Endothelial cell (in vitro differentiated cells): ENCODE data around the gene SCN1A. TPM values are rescaled to one million over a fixed set of nuclear protein-coding genes. Genes with fewer than 3 reads are reported as not detected.
A peak's percentile ranks its signal among the peaks of the same experiment; 100 is the strongest.

Experiments
- DNase-seq: peaks from one replicate; pipeline ENCODE4 v3.0.0; 2021; ENCODE audit warnings: low spot score
- H3K27ac Mint-ChIP-seq: one replicate; pipeline ENCODE4 v1.8.0; 2021; ENCODE audit warnings: mixed read lengths, inconsistent platforms; ENCODE audit not compliant: unreplicated experiment
- H3K27me3 Mint-ChIP-seq: one replicate; pipeline ENCODE4 v1.8.0; 2021; ENCODE audit warnings: mild to moderate bottlenecking, moderate library complexity, mixed read lengths, inconsistent platforms; ENCODE audit not compliant: unreplicated experiment
- H3K36me3 Mint-ChIP-seq: one replicate; pipeline ENCODE4 v1.8.0; 2021; ENCODE audit warnings: mild to moderate bottlenecking, low read depth, mixed read lengths, inconsistent platforms; ENCODE audit not compliant: unreplicated experiment
- H3K4me1 Mint-ChIP-seq: one replicate; pipeline ENCODE4 v1.8.0; 2021; ENCODE audit warnings: mild to moderate bottlenecking, mixed read lengths, inconsistent platforms; ENCODE audit not compliant: unreplicated experiment
- H3K4me3 Mint-ChIP-seq: one replicate; pipeline ENCODE4 v1.8.0; 2021; ENCODE audit warnings: mild to moderate bottlenecking, mixed read lengths, inconsistent platforms; ENCODE audit not compliant: unreplicated experiment
- H3K9me3 Mint-ChIP-seq: one replicate; pipeline ENCODE4 v1.8.0; 2021; ENCODE audit warnings: mixed read lengths, inconsistent platforms; ENCODE audit not compliant: unreplicated experiment
- total RNA-seq: library from RNA; stranded (reverse); fragmentation: NEBNext Ultra II Directional; extraction: Animal tissue kit (Norgen Biotek cat#: 25700); gene quantifications from one replicate; pipeline ENCODE4 v1.2.1, GENCODE V29; 2021; ENCODE audit not compliant: unreplicated experiment
- TF ChIP-seq, protein P1 (sequence below): fragments of 200-600 bp; sonication (generic); IDR thresholded peaks from one replicate; pipeline ENCODE4 v1.5.0; 2021; ENCODE audit warnings: antibody characterized with exemption; ENCODE audit not compliant: unreplicated experiment

SCN1A gene
- total RNA-seq, 1 donor from 2014 or later: 0.33 TPM

DNA sequence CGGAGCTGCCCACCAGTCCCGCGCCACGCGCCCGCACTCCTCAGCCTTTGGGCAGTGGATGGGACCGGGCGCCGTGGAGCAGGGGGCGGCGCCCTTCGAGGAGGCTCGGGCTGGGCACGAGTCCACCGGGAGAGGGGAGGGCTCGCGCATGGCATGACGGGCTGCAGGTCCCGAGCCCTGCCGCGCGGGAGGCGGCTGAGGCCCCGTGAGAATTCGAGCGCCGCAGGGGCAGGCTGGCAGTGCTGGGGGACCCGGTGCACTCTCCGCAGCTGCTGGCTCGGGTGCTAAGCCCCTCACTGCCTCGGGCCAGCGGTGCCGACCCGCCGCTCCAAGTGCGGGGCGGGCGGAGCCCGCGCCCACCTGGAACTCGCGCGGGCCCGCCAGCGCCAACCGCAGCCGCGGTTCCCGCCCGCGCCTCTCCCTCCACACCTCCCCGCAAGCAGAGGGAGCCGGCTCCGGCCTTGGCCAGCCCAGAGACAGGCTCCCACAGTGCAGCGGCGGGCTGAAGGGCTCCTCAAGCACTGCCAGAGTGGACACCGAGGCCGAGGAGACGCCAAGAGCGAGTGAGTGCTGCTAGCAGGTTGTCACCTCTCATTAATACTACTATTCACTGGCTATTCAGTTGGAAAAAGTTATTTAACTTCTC is 170.7 kb downstream of the SCN1A start:
- peaks cover 8% of the 10 kb centered on the region for H3K4me1 Mint-ChIP-seq
- no peak overlapping the region for H3K4me3 Mint-ChIP-seq
- TF ChIP-seq, protein P1, sequence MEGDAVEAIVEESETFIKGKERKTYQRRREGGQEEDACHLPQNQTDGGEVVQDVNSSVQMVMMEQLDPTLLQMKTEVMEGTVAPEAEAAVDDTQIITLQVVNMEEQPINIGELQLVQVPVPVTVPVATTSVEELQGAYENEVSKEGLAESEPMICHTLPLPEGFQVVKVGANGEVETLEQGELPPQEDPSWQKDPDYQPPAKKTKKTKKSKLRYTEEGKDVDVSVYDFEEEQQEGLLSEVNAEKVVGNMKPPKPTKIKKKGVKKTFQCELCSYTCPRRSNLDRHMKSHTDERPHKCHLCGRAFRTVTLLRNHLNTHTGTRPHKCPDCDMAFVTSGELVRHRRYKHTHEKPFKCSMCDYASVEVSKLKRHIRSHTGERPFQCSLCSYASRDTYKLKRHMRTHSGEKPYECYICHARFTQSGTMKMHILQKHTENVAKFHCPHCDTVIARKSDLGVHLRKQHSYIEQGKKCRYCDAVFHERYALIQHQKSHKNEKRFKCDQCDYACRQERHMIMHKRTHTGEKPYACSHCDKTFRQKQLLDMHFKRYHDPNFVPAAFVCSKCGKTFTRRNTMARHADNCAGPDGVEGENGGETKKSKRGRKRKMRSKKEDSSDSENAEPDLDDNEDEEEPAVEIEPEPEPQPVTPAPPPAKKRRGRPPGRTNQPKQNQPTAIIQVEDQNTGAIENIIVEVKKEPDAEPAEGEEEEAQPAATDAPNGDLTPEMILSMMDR: no peak
- H3K36me3 Mint-ChIP-seq: no peaks in the 10 kb centered on the region
- no peaks in the 10 kb centered on the region for H3K9me3 Mint-ChIP-seq
- no peak overlapping the region for H3K27ac Mint-ChIP-seq
- DNase-seq: no peak
- no peaks in the 10 kb centered on the region for H3K27me3 Mint-ChIP-seq

DNA sequence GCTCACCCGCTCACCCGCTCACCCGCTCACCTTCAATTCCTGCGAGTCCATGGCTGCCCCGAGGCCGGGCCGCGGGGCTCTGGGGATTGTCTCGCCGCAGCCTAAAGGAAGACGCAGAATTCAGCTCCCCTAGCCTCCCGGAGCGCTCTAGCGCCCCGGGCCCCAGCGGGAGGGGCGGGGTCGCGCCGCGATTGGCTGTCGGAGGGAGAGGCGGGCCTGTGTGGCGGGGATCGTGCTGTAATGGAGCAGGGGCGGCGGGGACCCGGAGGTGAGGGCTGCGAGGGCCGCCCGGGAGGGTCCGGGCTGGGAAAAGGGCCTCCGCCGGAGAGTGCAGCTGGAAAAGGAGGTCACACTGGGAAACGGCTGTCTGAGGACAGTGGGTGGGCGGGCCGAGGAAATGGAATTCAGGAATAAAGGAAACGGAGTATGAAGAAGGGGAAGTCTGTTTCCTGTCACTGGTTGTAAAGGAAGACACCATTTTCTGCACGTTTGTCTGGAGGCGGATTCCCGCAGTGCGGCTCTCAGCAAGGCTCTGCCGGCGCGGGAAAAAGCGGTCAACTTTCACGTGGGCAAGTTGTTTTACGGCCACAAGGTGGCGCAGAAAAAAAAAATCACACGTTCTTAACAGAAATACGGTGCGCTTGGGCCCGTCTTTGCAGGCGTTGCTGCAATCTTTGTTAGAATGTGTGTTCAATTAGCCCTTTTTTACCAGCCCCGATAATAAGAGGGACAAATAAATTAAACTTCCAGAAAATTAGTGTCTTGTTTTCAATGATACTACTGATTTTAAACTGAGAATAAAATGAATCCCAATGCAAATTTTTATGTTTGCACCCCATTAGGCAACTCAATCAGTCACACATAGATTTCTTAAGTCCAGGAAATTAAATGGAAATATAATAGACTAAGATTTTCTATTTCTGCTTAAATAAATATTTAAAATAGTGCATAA is 173.9 kb downstream of the SCN1A start, which contains the start of gene TTC21B:
Gene TTC21B, minus strand, starts transcription at position 122 of the 952 bp plus-strand sequence. Its CDS starts 71 bp downstream, at position 51.
- peak; percentile 97 for DNase-seq
- no peak within 1 kb of the TSS for H3K4me3 Mint-ChIP-seq
- no peak within 1 kb of the TSS for H3K27ac Mint-ChIP-seq
- H3K4me1 Mint-ChIP-seq: peaks cover 8% of the 10 kb centered on the region
- no peaks in the 10 kb centered on the region for H3K9me3 Mint-ChIP-seq
- no peaks in the 10 kb centered on the region for H3K27me3 Mint-ChIP-seq
- TF ChIP-seq, protein P1: peak; percentile 99
- no peaks in the 10 kb centered on the region for H3K36me3 Mint-ChIP-seq

DNA sequence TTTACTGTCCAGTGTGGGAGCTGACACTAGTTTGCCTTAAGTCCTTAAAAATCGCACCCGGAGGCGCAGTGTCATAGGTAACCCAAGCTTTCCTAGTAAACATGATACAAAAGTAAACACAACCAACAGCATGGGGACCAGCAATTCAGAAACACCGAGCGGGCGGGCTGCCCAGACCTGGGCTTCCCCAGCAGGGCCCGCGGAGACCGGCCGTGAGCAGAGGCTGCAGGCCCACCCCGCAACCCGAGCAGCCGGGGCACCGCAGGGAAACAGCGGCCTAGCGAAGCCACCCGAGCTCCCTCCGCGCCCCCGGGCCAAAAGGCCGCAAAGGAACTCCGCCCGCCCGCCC is 174.5 kb downstream of the SCN1A start:
- Mint-ChIP-seq H3K27me3 (no peaks in the 10 kb centered on the region), H3K9me3 (no peaks in the 10 kb centered on the region), H3K4me3 (no peak overlapping the region), H3K4me1 (peaks cover 8% of the 10 kb centered on the region), H3K36me3 (no peaks in the 10 kb centered on the region), H3K27ac (no peak overlapping the region)
- TF ChIP-seq, protein P1: no peak
- no peak for DNase-seq

DNA sequence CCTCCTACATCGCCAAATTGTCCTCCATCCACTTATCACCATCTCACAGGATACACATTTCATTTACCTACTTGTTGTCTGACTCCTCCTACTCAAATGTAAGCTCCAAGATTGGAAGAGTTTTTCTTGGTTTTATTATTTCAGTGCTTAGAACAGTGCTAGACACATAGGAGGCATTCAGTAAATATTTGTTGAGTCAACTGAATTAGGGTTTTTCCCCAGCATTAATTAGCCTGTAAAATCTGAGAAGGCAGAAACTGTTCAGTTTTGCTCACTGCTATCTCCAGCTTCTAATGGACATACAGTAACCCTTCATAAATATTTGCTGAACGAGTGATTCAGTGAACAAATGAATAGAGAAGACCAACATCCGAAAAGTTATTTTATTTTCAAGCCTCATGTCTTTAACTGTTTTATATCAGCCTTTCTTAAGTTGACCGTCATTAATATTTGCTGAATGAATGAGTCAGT is 175.0 kb downstream of the SCN1A start:
- Mint-ChIP-seq H3K27me3 (no peaks in the 10 kb centered on the region), H3K4me1 (peaks cover 11% of the 10 kb centered on the region), H3K27ac (no peak overlapping the region), H3K4me3 (no peak overlapping the region), H3K9me3 (no peaks in the 10 kb centered on the region), H3K36me3 (peaks cover 4% of the 10 kb centered on the region)
- TF ChIP-seq, protein P1: no peak
- no peak for DNase-seq
